GM23338 (cell line): ENCODE measurements around the gene INS. TPM values are rescaled to one million over a fixed set of nuclear protein-coding genes. Genes with fewer than 3 reads are reported as not detected.

Experiments used
- ATAC-seq: fragments of 200-7000 bp; cut with Tn5 transposase; 3 replicates; pipeline ENCODE4 v1.9.1; 2020
- DNase-seq: peaks from one replicate; pipeline ENCODE4 v3.0.0-alpha.2; 2015; ENCODE audit warnings: low spot score
- H2AFZ ChIP-seq: fragments of 200-600 bp; sonication (generic); 2 replicates; pipeline ENCODE4 v1.8.0; 2016; ENCODE audit warnings: antibody characterized with exemption, mild to moderate bottlenecking, moderate library complexity
- H3F3A ChIP-seq: fragments of 200-600 bp; sonication (generic); replicated peaks from 2 replicates; pipeline ENCODE4 v1.8.0; 2017; ENCODE audit warnings: antibody characterized with exemption, mixed run types, low read depth
- H3K27ac ChIP-seq: fragments of 200-600 bp; sonication (generic); 2 replicates; pipeline ENCODE4 v1.6.1; 2016; ENCODE audit warnings: low read depth
- H3K27me3 ChIP-seq: fragments of 200-600 bp; sonication (generic); 2 replicates; pipeline ENCODE4 v1.8.0; 2016; ENCODE audit warnings: mild to moderate bottlenecking, mixed run types, moderate library complexity; ENCODE audit not compliant: insufficient read depth
- H3K36me3 ChIP-seq: fragments of 200-600 bp; sonication (generic); 2 replicates; pipeline ENCODE4 v1.8.0; 2016; ENCODE audit warnings: mild to moderate bottlenecking; ENCODE audit not compliant: insufficient read depth
- H3K4me1 ChIP-seq: fragments of 200-600 bp; sonication (generic); 2 replicates; pipeline ENCODE4 v1.8.0; 2016; ENCODE audit warnings: mild to moderate bottlenecking, moderate library complexity; ENCODE audit not compliant: insufficient read depth
- H3K4me2 ChIP-seq: fragments of 200-600 bp; sonication (generic); 2 replicates; pipeline ENCODE4 v1.7.1; 2017; ENCODE audit warnings: mixed run types
- H3K4me3 ChIP-seq: fragments of 200-600 bp; sonication (generic); 2 replicates; pipeline ENCODE4 v1.6.1; 2016; ENCODE audit warnings: mixed run types
- H3K79me2 ChIP-seq: fragments of 200-600 bp; sonication (generic); replicated peaks from 2 replicates; pipeline ENCODE4 v1.8.0; 2017; ENCODE audit warnings: mild to moderate bottlenecking; ENCODE audit not compliant: insufficient read depth
- H3K9me2 ChIP-seq: fragments of 200-600 bp; sonication (generic); 2 replicates; pipeline ENCODE4 v1.8.0; 2017; ENCODE audit not compliant: insufficient read depth
- H4K20me1 ChIP-seq: fragments of 200-600 bp; sonication (generic); replicated peaks from 2 replicates; pipeline ENCODE4 v1.8.0; 2017; ENCODE audit warnings: mild to moderate bottlenecking; ENCODE audit not compliant: insufficient read depth
- H3K27ac Mint-ChIP-seq: 2 replicates; pipeline ENCODE4 v1.8.0; 2020; ENCODE audit warnings: inconsistent platforms, mild to moderate bottlenecking, moderate library complexity, mixed read lengths
- H3K27me3 Mint-ChIP-seq: 3 replicates; pipeline ENCODE4 v1.8.0; 2022; ENCODE audit warnings: low read depth, mild to moderate bottlenecking, moderate library complexity, mixed read lengths, inconsistent platforms; ENCODE audit not compliant: insufficient read depth, poor library complexity
- H3K36me3 Mint-ChIP-seq: 3 replicates; pipeline ENCODE4 v1.8.0; 2021; ENCODE audit warnings: low read depth, mild to moderate bottlenecking, inconsistent platforms, moderate library complexity, mixed read lengths
- H3K4me1 Mint-ChIP-seq: 3 replicates; pipeline ENCODE4 v1.8.0; 2020; ENCODE audit warnings: mild to moderate bottlenecking, inconsistent platforms, mixed read lengths
- H3K4me3 Mint-ChIP-seq: 3 replicates; pipeline ENCODE4 v1.8.0; 2021; ENCODE audit warnings: moderate library complexity, mild to moderate bottlenecking, inconsistent platforms, mixed read lengths
- H3K9me3 Mint-ChIP-seq: 3 replicates; pipeline ENCODE4 v1.8.0; 2020; ENCODE audit warnings: moderate library complexity, mild to moderate bottlenecking, inconsistent platforms, mixed read lengths
- CREB1 ChIP-seq: fragments of 250-450 bp; sonication (Bioruptor Pico); IDR thresholded peaks from 2 replicates; pipeline ENCODE4 v1.5.0; 2020; ENCODE audit warnings: low read depth, mild to moderate bottlenecking, moderate library complexity
- CTCF ChIP-seq, 2 experiments: fragments of 200-600 bp in 1 of 2; sonication (generic) in 1 of 2; conservative IDR thresholded peaks; 2 replicates each; pipeline versions ENCODE4 v1.5.1 to v1.6.1; 2016 to 2017; ENCODE audit warnings: antibody characterized with exemption in 2 of 2, low read depth in 2 of 2, mild to moderate bottlenecking in 2 of 2, moderate library complexity in 1 of 2
- EZH2 ChIP-seq: fragments of 200-600 bp; sonication (generic); IDR thresholded peaks from one replicate; pipeline ENCODE4 v1.8.0; 2017; ENCODE audit warnings: antibody characterized with exemption, mild to moderate bottlenecking, low read depth; ENCODE audit not compliant: unreplicated experiment
- EZH2phosphoT487 ChIP-seq: fragments of 200-600 bp; sonication (generic); IDR thresholded peaks from one replicate; pipeline ENCODE4 v1.8.1; 2018; ENCODE audit warnings: antibody characterized with exemption; ENCODE audit not compliant: unreplicated experiment
- JUNB ChIP-seq: IDR thresholded peaks from one replicate; pipeline ENCODE4 v1.6.1; 2016; ENCODE audit warnings: antibody characterized with exemption; ENCODE audit not compliant: unreplicated experiment
- POLR2AphosphoS5 ChIP-seq: IDR thresholded peaks from 2 replicates; pipeline ENCODE4 v1.6.1; 2016; ENCODE audit warnings: antibody characterized with exemption, low read depth
- STAT1 ChIP-seq: IDR thresholded peaks from one replicate; pipeline ENCODE4 v1.6.1; 2016; ENCODE audit warnings: antibody characterized with exemption; ENCODE audit not compliant: unreplicated experiment
- ZNF114 ChIP-seq: fragments of 250-450 bp; sonication (Bioruptor Pico); IDR thresholded peaks from 2 replicates; pipeline ENCODE4 v1.5.0; 2020; ENCODE audit warnings: mild to moderate bottlenecking, moderate library complexity
- ZNF462 ChIP-seq: fragments of 250-450 bp; sonication (Bioruptor Pico); IDR thresholded peaks from 2 replicates; pipeline ENCODE4 v1.5.0; 2020; ENCODE audit warnings: mild to moderate bottlenecking, moderate library complexity
- polyA plus RNA-seq: library from polyadenylated mRNA; unstranded; fragments of >200 nt; fragmentation: Nextera tagmentation; extraction: Ambion mirVana; gene quantifications from 2 replicates; pipeline ENCODE4 v1.2.1, GENCODE V29; 2016
- total RNA-seq: library from RNA; depleted of rRNA; stranded (reverse); fragments of >200 nt; shearing (Covaris generic); gene quantifications from 2 replicates; pipeline ENCODE4 v1.2.3, GENCODE V29; 2014

The INS gene
- total and polyA plus RNA-seq, 2 experiments from 2014 or later = not detected

DNA sequence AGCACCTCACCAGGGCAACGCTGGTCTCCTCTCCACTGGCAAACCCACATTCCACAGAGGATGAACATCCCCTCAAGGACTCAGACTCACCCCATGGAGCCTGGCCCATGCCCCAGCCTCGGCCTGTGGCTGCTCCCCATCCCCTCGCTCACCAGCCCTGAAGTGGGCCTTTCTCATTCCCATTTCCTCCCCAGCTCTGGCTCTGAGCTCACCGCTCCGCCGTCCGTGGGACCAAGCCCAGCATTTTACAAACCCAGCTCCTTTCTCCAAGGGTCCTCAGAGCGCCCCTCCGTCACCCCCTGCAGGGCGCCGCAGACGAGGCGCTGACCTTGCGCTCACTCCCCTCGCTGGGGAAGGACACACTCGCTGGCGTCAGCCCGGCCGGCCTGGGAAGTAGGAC lies 15.0 kb downstream of the INS start:
- TF ChIP-seq EZH2 = no peak
- TF ChIP-seq CTCF (conservative IDR thresholded peaks at IDR 0.05; ENCODE audit: low read depth in 2 of 2) = 0 out of 4 replicates have a peak, but pooled peaks of 1 of the 2 experiments have one; percentile 4
- H3K9me2 ChIP-seq = no peaks in the 10 kb centered on the region
- no peak overlapping the region for H2AFZ ChIP-seq
- Mint-ChIP-seq H3K4me1 (peaks cover 15% of the 10 kb centered on the region; the same call in 2 of the 3 replicates), H3K36me3 (no peaks in the 10 kb centered on the region), H3K4me3 (peak overlapping the region; percentile 39; the same call in 2 of the 3 replicates), H3K27me3 (peaks cover 79% of the 10 kb centered on the region), H3K27ac (no peak overlapping the region), H3K9me3 (peaks cover 6% of the 10 kb centered on the region; the same call in 1 of the 3 replicates)
- H3K27me3 ChIP-seq = peaks cover 79% of the 10 kb centered on the region
- H3K27ac ChIP-seq = no peak overlapping the region
- H4K20me1 ChIP-seq = peaks cover 15% of the 10 kb centered on the region
- no peaks in the 10 kb centered on the region; the same call in 1 of the 2 replicates for H3F3A ChIP-seq
- peak overlapping the region; percentile 55; the same call in 1 of the 2 replicates for H3K4me2 ChIP-seq
- H3K4me3 ChIP-seq = peak overlapping the region; percentile 30; the same call in 1 of the 2 replicates
- peaks cover 10% of the 10 kb centered on the region; the same call in 1 of the 2 replicates for H3K4me1 ChIP-seq
- H3K36me3 ChIP-seq = no peaks in the 10 kb centered on the region
- ATAC-seq (peak; percentile 5; the same call in 2 of the 3 replicates), DNase-seq (no peak)
- H3K79me2 ChIP-seq = no peaks in the 10 kb centered on the region

DNA sequence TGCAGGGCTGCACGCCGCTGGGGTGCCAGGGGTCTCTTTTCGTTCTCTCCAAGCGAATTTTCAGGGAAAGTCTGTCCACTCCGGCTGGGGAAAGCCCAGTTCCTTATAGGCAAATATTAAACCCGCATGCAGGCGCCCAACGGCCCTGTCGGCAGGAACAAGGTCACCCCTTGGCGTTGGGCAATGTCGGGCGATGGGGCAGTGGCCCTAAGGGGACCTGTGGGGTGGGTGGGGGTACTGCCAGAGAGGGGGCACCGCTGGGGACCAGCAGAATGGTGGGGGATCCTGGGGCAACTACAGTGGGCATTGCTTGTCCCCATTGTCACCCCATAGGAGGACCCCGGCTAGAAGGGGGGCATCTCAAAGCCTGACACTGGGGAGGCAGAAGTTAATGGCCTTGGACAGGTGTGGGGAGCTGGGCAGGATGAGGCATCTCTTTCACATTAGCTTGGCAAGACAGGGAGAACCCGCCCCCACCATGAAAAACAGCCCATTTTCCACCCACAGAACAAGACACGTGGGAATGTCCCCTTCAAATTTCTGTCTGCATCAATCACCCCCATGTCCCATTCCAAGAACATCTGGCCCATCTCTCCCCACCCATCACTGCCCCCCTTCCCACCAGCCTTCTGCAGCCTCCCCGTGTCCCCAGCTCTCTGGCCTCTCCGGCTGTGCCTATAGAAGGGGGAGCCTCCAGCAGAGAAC lies 16.3 kb downstream of the INS start:
- H3K27ac ChIP-seq = no peak overlapping the region
- H4K20me1 ChIP-seq = peaks cover 15% of the 10 kb centered on the region
- H3K27ac Mint-ChIP-seq = no peak overlapping the region
- H2AFZ ChIP-seq = no peak overlapping the region
- H3K4me1 Mint-ChIP-seq = peaks cover 9% of the 10 kb centered on the region; the same call in 2 of the 3 replicates
- no peaks in the 10 kb centered on the region for H3K9me2 ChIP-seq
- no peaks in the 10 kb centered on the region for H3K36me3 Mint-ChIP-seq
- H3K36me3 ChIP-seq = no peaks in the 10 kb centered on the region
- peaks cover 11% of the 10 kb centered on the region; the same call in 1 of the 2 replicates for H3K4me1 ChIP-seq
- peaks cover 93% of the 10 kb centered on the region for H3K27me3 ChIP-seq
- peak overlapping the region; percentile 47; the same call in 1 of the 2 replicates for H3K4me3 ChIP-seq
- no peaks in the 10 kb centered on the region; the same call in 1 of the 2 replicates for H3F3A ChIP-seq
- peak overlapping the region; percentile 40; the same call in 1 of the 3 replicates for H3K4me3 Mint-ChIP-seq
- H3K9me3 Mint-ChIP-seq = peaks cover 6% of the 10 kb centered on the region; the same call in 1 of the 3 replicates
- no peaks in the 10 kb centered on the region for H3K79me2 ChIP-seq
- H3K4me2 ChIP-seq = peak overlapping the region; percentile 76
- no peak for DNase-seq
- peaks cover 91% of the 10 kb centered on the region for H3K27me3 Mint-ChIP-seq
- ATAC-seq = no peak
- TF ChIP-seq CREB1 (CRISPR knock-in tag) (no peak), STAT1 (no peak), ZNF462 (CRISPR knock-in tag) (no peak), ZNF114 (no peak), EZH2phosphoT487 (no peak), JUNB (no peak), CTCF (conservative IDR thresholded peaks at IDR 0.05; ENCODE audit: low read depth in 2 of 2) (no peak), POLR2AphosphoS5 (no peak)
